HG02943 (cell line): Measurements from ENCODE around the gene SLC10A1.

Experiments used
- ATAC-seq: cut with Tn5 transposase; IDR thresholded peaks from one replicate; pipeline ENCODE4 v1.9.1; 2021; ENCODE audit warnings: mild to moderate bottlenecking, low read depth, moderate library complexity; ENCODE audit not compliant: unreplicated experiment

SLC10A1 gene

GRCh38 chr14:69811227-69811867 is 14.3 kb upstream of the SLC10A1 start:
- no peak for ATAC-seq

- ATAC-seq = no peak
Observed at GRCh38 chr14:69808919-69809808, 12.1 kb upstream of the SLC10A1 start.

- ATAC-seq = no peak
Observed at GRCh38 chr14:69807192-69807591, 10.2 kb upstream of the SLC10A1 start.

- no peak for ATAC-seq
Observed at GRCh38 chr14:69804902-69805301, 7.9 kb upstream of the SLC10A1 start.

- ATAC-seq = no peak
Observed at GRCh38 chr14:69803753-69804152, 6.7 kb upstream of the SLC10A1 start.

- no peak for ATAC-seq
Observed at GRCh38 chr14:69798339-69798735, 1.3 kb upstream of the SLC10A1 start.

GRCh38 chr14:69797573-69798338 is 715 bp upstream of the SLC10A1 start:
- ATAC-seq = no peak

GRCh38 chr14:69795691-69796090 is 1.4 kb downstream of the SLC10A1 start:
- ATAC-seq = no peak

- ATAC-seq = no peak
Observed at GRCh38 chr14:69794791-69795190, 2.2 kb downstream of the SLC10A1 start.

- no peak for ATAC-seq
Observed at GRCh38 chr14:69792887-69793421, 4.1 kb downstream of the SLC10A1 start.

GRCh38 chr14:69789118-69789640 is 7.9 kb downstream of the SLC10A1 start:
- ATAC-seq = no peak

- no peak for ATAC-seq
Observed at GRCh38 chr14:69786603-69787002, 10.4 kb downstream of the SLC10A1 start.

GRCh38 chr14:69784942-69785341 is 12.1 kb downstream of the SLC10A1 start:
- no peak for ATAC-seq

- no peak for ATAC-seq
Observed at GRCh38 chr14:69780952-69781351, 16.1 kb downstream of the SLC10A1 start.

GRCh38 chr14:69780092-69780491 is 16.9 kb downstream of the SLC10A1 start:
- no peak for ATAC-seq

- ATAC-seq = no peak
Observed at GRCh38 chr14:69779088-69779487, 18.0 kb downstream of the SLC10A1 start.

- no peak for ATAC-seq
Observed at GRCh38 chr14:69776875-69777453, 20.1 kb downstream of the SLC10A1 start.

GRCh38 chr14:69775012-69775411 is 22.0 kb downstream of the SLC10A1 start:
- no peak for ATAC-seq

- no peak for ATAC-seq
Observed at GRCh38 chr14:69773571-69774276, 23.3 kb downstream of the SLC10A1 start.
